Measurements from ENCODE around the gene SMIM35.

Gene SMIM35

DNA sequence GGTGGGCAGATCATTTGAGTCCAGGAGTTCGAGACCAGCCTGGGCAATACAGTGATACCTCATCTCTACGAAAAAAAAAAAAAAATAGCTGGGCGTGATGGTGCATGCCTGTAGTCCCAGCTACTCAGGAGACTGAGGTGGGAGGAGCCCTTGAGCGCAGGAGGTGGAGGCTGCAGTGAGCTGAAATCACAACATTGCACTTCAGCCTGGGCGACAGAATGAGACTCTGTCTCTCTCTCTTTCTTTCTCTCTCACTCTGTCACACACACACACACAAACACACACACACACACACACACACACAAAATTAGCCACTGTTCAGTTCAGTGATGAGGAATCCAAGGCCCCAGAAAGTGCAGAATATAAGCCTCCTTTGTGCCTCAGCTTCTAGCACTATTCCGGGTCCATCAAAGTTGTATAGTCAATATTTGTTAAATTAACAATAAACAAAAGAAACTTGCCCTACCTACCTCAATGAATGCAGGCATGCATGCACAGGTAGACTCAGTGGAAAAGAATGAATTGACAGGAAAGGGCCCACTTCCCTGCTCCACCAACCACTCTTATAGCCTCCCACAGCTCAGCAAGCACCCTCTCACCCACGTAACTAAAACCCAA is 3.9 kb upstream of the SMIM35 start:
- no peak for TF ChIP-seq FOXP2 (optimal IDR thresholded peaks at IDR 0.05; ENCODE audit: control extremely low read depth, extremely low read length, insufficient read depth)
- TF ChIP-seq POLR2AphosphoS5 (IDR thresholded peaks at IDR 0.05; ENCODE audit: borderline replicate concordance, low read depth, low read length), result no peak
- no peak for TF ChIP-seq EZH2 (IDR thresholded peaks at IDR 0.05)
- no peak overlapping the region for H3K27ac ChIP-seq
- no peak for DNase-seq (ENCODE audit: low read depth, low spot score)

GRCh38 chr11:118088531-118088930 is 1.8 kb upstream of the SMIM35 start:
- no peaks in the 10 kb centered on the region for H3K36me3 ChIP-seq (ENCODE audit: insufficient read depth, low read length)
- no peak for TF ChIP-seq FOXP2 (optimal IDR thresholded peaks at IDR 0.05; ENCODE audit: control extremely low read depth, extremely low read length, insufficient read depth)
- TF ChIP-seq EZH2 (IDR thresholded peaks at IDR 0.05), result no peak
- no peak for TF ChIP-seq POLR2AphosphoS5 (IDR thresholded peaks at IDR 0.05; ENCODE audit: borderline replicate concordance, low read depth, low read length)
- no peak overlapping the region for H3K9ac ChIP-seq (ENCODE audit: insufficient read length)
- no peak for DNase-seq (ENCODE audit: low read depth, low spot score)
- H3K9me3 ChIP-seq (ENCODE audit: low read depth, low read length), result no peaks in the 10 kb centered on the region
- no peak overlapping the region for H3K27ac ChIP-seq
- H3K4me3 ChIP-seq, result no peak overlapping the region

More for the DNA sequence above, 3.9 kb upstream of the SMIM35 start:
- H3K36me3 ChIP-seq (ENCODE audit: insufficient read depth, low read length), result no peaks in the 10 kb centered on the region
- H3K9ac ChIP-seq (ENCODE audit: insufficient read length), result no peak overlapping the region
- H3K4me3 ChIP-seq, result no peak overlapping the region
- H3K9me3 ChIP-seq (ENCODE audit: low read depth, low read length), result no peaks in the 10 kb centered on the region

- Histone ChIP-seq H3K9me3 (ENCODE audit: low read depth, low read length) (no peaks in the 10 kb centered on the region), H3K9ac (ENCODE audit: insufficient read length) (no peak overlapping the region), H3K27ac (no peak overlapping the region), H3K4me3 (no peak overlapping the region), H3K36me3 (ENCODE audit: insufficient read depth, low read length) (no peaks in the 10 kb centered on the region)
- TF ChIP-seq FOXP2 (optimal IDR thresholded peaks at IDR 0.05; ENCODE audit: control extremely low read depth, extremely low read length, insufficient read depth) (no peak), EZH2 (IDR thresholded peaks at IDR 0.05) (no peak), POLR2AphosphoS5 (IDR thresholded peaks at IDR 0.05; ENCODE audit: borderline replicate concordance, low read depth, low read length) (no peak)
- no peak for DNase-seq (ENCODE audit: low read depth, low spot score)
Observed at GRCh38 chr11:118087931-118088330, 1.2 kb upstream of the SMIM35 start.

- H3K9me3 ChIP-seq (ENCODE audit: low read depth, low read length), result no peaks in the 10 kb centered on the region
- TF ChIP-seq POLR2AphosphoS5 (IDR thresholded peaks at IDR 0.05; ENCODE audit: borderline replicate concordance, low read depth, low read length), result no peak
- no peak for TF ChIP-seq EZH2 (IDR thresholded peaks at IDR 0.05)
- TF ChIP-seq FOXP2 (optimal IDR thresholded peaks at IDR 0.05; ENCODE audit: control extremely low read depth, extremely low read length, insufficient read depth), result no peak
- no peak overlapping the region for H3K9ac ChIP-seq (ENCODE audit: insufficient read length)
- DNase-seq (ENCODE audit: low read depth, low spot score), result no peak
- no peak overlapping the region for H3K4me3 ChIP-seq
- H3K36me3 ChIP-seq (ENCODE audit: insufficient read depth, low read length), result no peaks in the 10 kb centered on the region
- H3K27ac ChIP-seq, result no peak overlapping the region
Observed at GRCh38 chr11:118084656-118085055, 2.1 kb downstream of the SMIM35 start.

- Histone ChIP-seq H3K4me3 (no peak overlapping the region), H3K36me3 (ENCODE audit: insufficient read depth, low read length) (no peaks in the 10 kb centered on the region), H3K9ac (ENCODE audit: insufficient read length) (no peak overlapping the region), H3K9me3 (ENCODE audit: low read depth, low read length) (no peaks in the 10 kb centered on the region), H3K27ac (no peak overlapping the region)
- no peak for TF ChIP-seq POLR2AphosphoS5 (IDR thresholded peaks at IDR 0.05; ENCODE audit: borderline replicate concordance, low read depth, low read length)
- TF ChIP-seq EZH2 (IDR thresholded peaks at IDR 0.05), result no peak
- no peak for TF ChIP-seq FOXP2 (optimal IDR thresholded peaks at IDR 0.05; ENCODE audit: control extremely low read depth, extremely low read length, insufficient read depth)
- no peak for DNase-seq (ENCODE audit: low read depth, low spot score)
Observed at GRCh38 chr11:118084247-118084646, 2.5 kb downstream of the SMIM35 start.

- H3K36me3 ChIP-seq (ENCODE audit: insufficient read depth, low read length), result no peaks in the 10 kb centered on the region
- no peak overlapping the region for H3K9ac ChIP-seq (ENCODE audit: insufficient read length)
- TF ChIP-seq FOXP2 (optimal IDR thresholded peaks at IDR 0.05; ENCODE audit: control extremely low read depth, extremely low read length, insufficient read depth) (no peak), EZH2 (IDR thresholded peaks at IDR 0.05) (no peak), POLR2AphosphoS5 (IDR thresholded peaks at IDR 0.05; ENCODE audit: borderline replicate concordance, low read depth, low read length) (no peak)
- H3K9me3 ChIP-seq (ENCODE audit: low read depth, low read length), result no peaks in the 10 kb centered on the region
- no peak overlapping the region for H3K4me3 ChIP-seq
- no peak for DNase-seq (ENCODE audit: low read depth, low spot score)
- no peak overlapping the region for H3K27ac ChIP-seq
Observed at GRCh38 chr11:118082880-118083552, 3.7 kb downstream of the SMIM35 start.

DNA sequence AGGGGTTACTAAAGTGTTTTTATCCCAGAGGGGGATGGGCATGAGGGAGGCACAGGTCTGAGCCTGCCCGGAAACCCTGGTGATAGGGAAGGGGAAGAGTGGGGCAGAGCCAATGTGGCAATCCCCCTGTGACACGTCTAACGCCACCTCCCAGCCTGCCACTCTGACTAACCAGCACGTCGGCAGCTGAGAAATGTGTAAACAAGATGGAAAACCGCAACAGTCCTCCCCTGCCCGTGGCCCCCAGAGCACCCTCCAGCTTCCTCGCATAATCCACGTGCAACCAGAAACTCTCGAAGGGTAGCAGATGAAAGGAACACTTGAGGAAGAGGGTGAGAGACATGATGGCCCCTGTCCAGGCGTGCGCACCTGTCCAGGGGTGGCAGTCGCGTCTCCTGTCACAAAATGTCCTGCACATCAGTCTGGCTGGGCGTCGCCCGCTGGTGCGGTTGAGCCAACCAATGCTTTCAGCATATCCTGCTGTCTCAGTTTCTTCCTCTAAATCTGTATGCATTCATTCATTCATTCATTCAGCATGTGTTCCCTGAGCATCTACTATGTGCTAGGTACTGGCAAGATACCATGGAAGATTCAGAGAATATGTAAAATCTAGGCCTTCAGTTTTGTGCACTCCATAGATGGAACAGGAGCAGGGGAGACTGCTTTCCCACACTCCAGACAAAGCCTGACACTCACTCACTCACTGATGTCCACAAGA is 5.4 kb downstream of the SMIM35 start:
- no peaks in the 10 kb centered on the region for H3K36me3 ChIP-seq (ENCODE audit: insufficient read depth, low read length)
- no peak for TF ChIP-seq EZH2 (IDR thresholded peaks at IDR 0.05)
- TF ChIP-seq POLR2AphosphoS5 (IDR thresholded peaks at IDR 0.05; ENCODE audit: borderline replicate concordance, low read depth, low read length), result no peak
- no peak for TF ChIP-seq FOXP2 (optimal IDR thresholded peaks at IDR 0.05; ENCODE audit: control extremely low read depth, extremely low read length, insufficient read depth)
- H3K4me3 ChIP-seq, result no peak overlapping the region
- H3K9ac ChIP-seq (ENCODE audit: insufficient read length), result no peak overlapping the region
- H3K27ac ChIP-seq, result no peak overlapping the region
- H3K9me3 ChIP-seq (ENCODE audit: low read depth, low read length), result no peaks in the 10 kb centered on the region
- no peak for DNase-seq (ENCODE audit: low read depth, low spot score)

DNA sequence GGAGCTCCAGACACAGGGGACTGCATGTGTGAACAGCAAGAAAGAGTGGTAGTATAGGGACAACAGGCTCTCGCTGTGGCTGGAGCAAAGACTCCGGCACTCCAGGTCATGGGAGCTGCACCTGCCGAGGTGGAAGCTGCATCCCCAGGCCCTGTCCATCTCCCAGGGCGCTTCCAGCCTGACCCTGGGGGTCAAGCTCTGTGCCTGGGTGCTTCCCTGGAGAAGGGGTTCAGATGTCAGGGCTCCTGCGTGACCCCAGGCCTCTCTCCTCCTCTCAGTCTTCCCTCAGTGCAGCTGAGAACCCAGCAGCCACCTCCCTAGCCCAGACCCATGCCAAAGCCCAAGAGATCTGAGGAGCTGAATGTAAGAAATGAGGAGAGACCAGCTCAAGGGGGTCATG is 6.5 kb downstream of the SMIM35 start:
- TF ChIP-seq POLR2AphosphoS5 (IDR thresholded peaks at IDR 0.05; ENCODE audit: borderline replicate concordance, low read depth, low read length) (no peak), FOXP2 (optimal IDR thresholded peaks at IDR 0.05; ENCODE audit: control extremely low read depth, extremely low read length, insufficient read depth) (no peak), EZH2 (IDR thresholded peaks at IDR 0.05) (no peak)
- Histone ChIP-seq H3K27ac (no peak overlapping the region), H3K4me3 (no peak overlapping the region), H3K36me3 (ENCODE audit: insufficient read depth, low read length) (no peaks in the 10 kb centered on the region), H3K9me3 (ENCODE audit: low read depth, low read length) (no peaks in the 10 kb centered on the region), H3K9ac (ENCODE audit: insufficient read length) (no peak overlapping the region)
- no peak for DNase-seq (ENCODE audit: low read depth, low spot score)
